Keratinocyte (primary cell): ENCODE data around the gene MME. TPM values are rescaled to one million over a fixed set of nuclear protein-coding genes. Genes with fewer than 3 reads are reported as not detected.

Source experiments
- DNase-seq: peaks from one replicate; pipeline ENCODE4 v3.0.0-alpha.2; 2011; ENCODE audit warnings: low read depth, missing footprints, low spot score
- FAIRE-seq: peaks from 2 replicates; lab custom pipeline; 2011; peaks lifted over from hg19 to GRCh38; lab: Jason Lieb, UNC
- H2AFZ ChIP-seq: 2 replicates; pipeline ENCODE4 v1.6.0; 2012; ENCODE audit warnings: low read length, control low read depth, inconsistent platforms; ENCODE audit not compliant: control insufficient read depth
- H3K27ac ChIP-seq: 2 replicates; pipeline ENCODE4 v1.5.1; 2011; ENCODE audit warnings: low read length; ENCODE audit not compliant: control insufficient read depth, insufficient read depth
- H3K27me3 ChIP-seq: 3 replicates; pipeline ENCODE4 v1.6.0; 2011; ENCODE audit warnings: low read length; ENCODE audit not compliant: control insufficient read depth, insufficient read depth; ENCODE audit errors: extremely low read depth
- H3K36me3 ChIP-seq, 2 experiments: 2 replicates in 1 of 2; 3 replicates in 1 of 2; pipeline ENCODE4 v1.5.1; 2011; ENCODE audit warnings: low read length in 2 of 2, mild to moderate bottlenecking in 1 of 2; ENCODE audit not compliant: control insufficient read depth in 2 of 2, insufficient read depth in 2 of 2; ENCODE audit errors: extremely low read depth in 1 of 2
- H3K4me1 ChIP-seq: 3 replicates; pipeline ENCODE4 v1.5.1; 2011; ENCODE audit warnings: low read length; ENCODE audit not compliant: control insufficient read depth, insufficient read depth; ENCODE audit errors: extremely low read depth
- H3K4me2 ChIP-seq: 3 replicates; pipeline ENCODE4 v1.6.0; 2011; ENCODE audit warnings: low read depth, low read length; ENCODE audit not compliant: control insufficient read depth, insufficient read depth; ENCODE audit errors: extremely low read depth
- H3K4me3 ChIP-seq, 3 experiments: fragments of 200-600 bp in 1 of 3; sonication (generic) in 1 of 3; 2 replicates in 2 of 3; 3 replicates in 1 of 3; pipeline ENCODE4 v1.5.1; 2011 to 2016; ENCODE audit warnings: low read length in 3 of 3, mild to moderate bottlenecking in 3 of 3, control low read depth in 2 of 3, inconsistent platforms in 1 of 3, low read depth in 1 of 3, mixed read lengths in 1 of 3, mixed run types in 1 of 3, moderate library complexity in 1 of 3; ENCODE audit not compliant: control insufficient read depth in 2 of 3, insufficient read depth in 2 of 3; ENCODE audit errors: extremely low read depth in 1 of 3
- H3K79me2 ChIP-seq: 2 replicates; pipeline ENCODE4 v1.6.0; 2012; ENCODE audit warnings: low read length; ENCODE audit not compliant: control insufficient read depth, insufficient read depth
- H3K9ac ChIP-seq: 3 replicates; pipeline ENCODE4 v1.6.0; 2011; ENCODE audit warnings: low read length; ENCODE audit not compliant: control insufficient read depth, insufficient read depth; ENCODE audit errors: extremely low read depth
- H3K9me1 ChIP-seq: 3 replicates; pipeline ENCODE4 v1.6.0; 2011; ENCODE audit warnings: low read length; ENCODE audit not compliant: control insufficient read depth, insufficient read depth; ENCODE audit errors: extremely low read depth
- H3K9me3 ChIP-seq: 2 replicates; pipeline ENCODE4 v1.5.1; 2012; ENCODE audit warnings: low read depth, low read length; ENCODE audit not compliant: control insufficient read depth
- H4K20me1 ChIP-seq: 3 replicates; pipeline ENCODE4 v1.6.0; 2011; ENCODE audit warnings: low read length; ENCODE audit not compliant: control insufficient read depth, insufficient read depth; ENCODE audit errors: extremely low read depth
- CTCF ChIP-seq, 3 experiments: IDR thresholded peaks in 1 of 3; conservative IDR thresholded peaks in 1 of 3; optimal IDR thresholded peaks in 1 of 3; 2 replicates in 2 of 3; 3 replicates in 1 of 3; pipeline versions ENCODE3 to v1.5.1; 2011; ENCODE audit warnings: low read length in 3 of 3, mild to moderate bottlenecking in 3 of 3, moderate library complexity in 2 of 3, control low read depth in 1 of 3, inconsistent platforms in 1 of 3; ENCODE audit not compliant: insufficient read depth in 2 of 3; ENCODE audit errors: extremely low read depth in 1 of 3
- EZH2 ChIP-seq: IDR thresholded peaks from one replicate; pipeline ENCODE4 v1.6.1; 2012; ENCODE audit warnings: inconsistent platforms, mild to moderate bottlenecking, low read length, moderate library complexity
- dilution Hi-C: fragments of 300-500 bp; cut with MboI; formaldehyde crosslinking; loops from one replicate; pipeline ENCODE4 v1.7.0; 2020; ENCODE audit warnings: low sequenced_read_pairs; ENCODE audit not compliant: extremely low pct_ligation_motif_present
- polyA plus RNA-seq, 5 experiments: library from polyadenylated mRNA; depleted of rRNA in 3 of 5; stranded (reverse) in 3 of 5; stranded (forward) in 1 of 5; unstranded in 1 of 5; fragments of >200 nt; gene quantifications; 1 replicate in 1 of 5; 2 replicates in 3 of 5; 3 replicates in 1 of 5; pipeline versions ENCODE4 v1.2.1 to v1.2.3, GENCODE V29; 2011 to 2012; ENCODE audit warnings: missing spikeins in 2 of 5, low read depth in 1 of 5, low replicate concordance in 1 of 5

Gene MME
- polyA plus RNA-seq, 1 donor (not counting 4 experiments of a cell fraction or from before 2014, with no cell fraction given), result 2.0 TPM

GRCh38 chr3:155032918-155033317, 47.2 kb upstream of the MME start:
- H3K4me2 ChIP-seq, result no peak overlapping the region
- H4K20me1 ChIP-seq, result no peaks in the 10 kb centered on the region
- H3K4me3 ChIP-seq, result no peak overlapping the region
- DNase-seq (no peak), FAIRE-seq (no peak)
- no peak overlapping the region for H3K9ac ChIP-seq
- no peak overlapping the region for H3K27ac ChIP-seq
- H3K9me1 ChIP-seq, result no peaks in the 10 kb centered on the region
- no peaks in the 10 kb centered on the region for H3K9me3 ChIP-seq
- H3K36me3 ChIP-seq, result no peaks in the 10 kb centered on the region
- no peaks in the 10 kb centered on the region for H3K79me2 ChIP-seq
- no peak overlapping the region for H2AFZ ChIP-seq
- dilution Hi-C loops, result no loop called here
- TF ChIP-seq CTCF (optimal IDR thresholded peaks at IDR 0.05 in 1 of 3, IDR thresholded peaks at IDR 0.05 in 1 of 3, conservative IDR thresholded peaks at IDR 0.05 in 1 of 3; ENCODE audit: extremely low read depth in 1 of 3, insufficient read depth in 2 of 3, low read length in 3 of 3) (no peak), EZH2 (no peak)
- no peaks in the 10 kb centered on the region for H3K4me1 ChIP-seq
- H3K27me3 ChIP-seq, result no peaks in the 10 kb centered on the region

GRCh38 chr3:155034786-155035185, 45.3 kb upstream of the MME start:
- no peaks in the 10 kb centered on the region for H3K27me3 ChIP-seq
- dilution Hi-C loops, result no loop called here
- H3K9me3 ChIP-seq, result no peaks in the 10 kb centered on the region
- TF ChIP-seq EZH2, result no peak
- no peak for TF ChIP-seq CTCF (optimal IDR thresholded peaks at IDR 0.05 in 1 of 3, IDR thresholded peaks at IDR 0.05 in 1 of 3, conservative IDR thresholded peaks at IDR 0.05 in 1 of 3; ENCODE audit: extremely low read depth in 1 of 3, insufficient read depth in 2 of 3, low read length in 3 of 3)
- H3K4me2 ChIP-seq, result no peak overlapping the region
- FAIRE-seq (no peak), DNase-seq (no peak)
- H3K4me3 ChIP-seq, result no peak overlapping the region
- H3K9me1 ChIP-seq, result no peaks in the 10 kb centered on the region
- no peak overlapping the region for H2AFZ ChIP-seq
- H3K9ac ChIP-seq, result no peak overlapping the region
- H3K36me3 ChIP-seq, result no peaks in the 10 kb centered on the region
- no peak overlapping the region for H3K27ac ChIP-seq
- no peaks in the 10 kb centered on the region for H3K79me2 ChIP-seq
- no peaks in the 10 kb centered on the region for H3K4me1 ChIP-seq
- H4K20me1 ChIP-seq, result no peaks in the 10 kb centered on the region
